ENCODE data around the gene UBXN2A.

UBXN2A gene

DNA sequence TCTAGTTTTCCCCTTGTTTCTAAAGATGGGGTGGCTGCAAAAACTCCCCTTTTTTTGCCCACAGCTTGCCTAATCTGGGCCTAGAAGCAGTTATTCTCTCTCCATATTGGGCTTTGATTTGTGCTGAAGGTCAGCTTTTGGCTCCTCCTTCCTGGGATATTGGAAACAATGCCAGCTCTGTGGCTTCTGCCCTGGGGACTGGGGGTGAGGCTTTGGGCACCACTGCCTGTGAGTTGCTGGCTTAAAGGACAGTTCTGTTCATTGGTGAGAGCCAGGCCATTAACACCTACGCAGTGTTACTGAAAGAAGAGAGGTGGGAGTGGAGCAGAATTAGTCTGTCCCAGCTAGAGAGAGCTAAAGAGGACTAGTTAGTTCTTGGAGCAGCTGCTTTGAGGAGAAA, 4.3 kb downstream of the UBXN2A start (continued):
- TF ChIP-seq, protein P1, sequence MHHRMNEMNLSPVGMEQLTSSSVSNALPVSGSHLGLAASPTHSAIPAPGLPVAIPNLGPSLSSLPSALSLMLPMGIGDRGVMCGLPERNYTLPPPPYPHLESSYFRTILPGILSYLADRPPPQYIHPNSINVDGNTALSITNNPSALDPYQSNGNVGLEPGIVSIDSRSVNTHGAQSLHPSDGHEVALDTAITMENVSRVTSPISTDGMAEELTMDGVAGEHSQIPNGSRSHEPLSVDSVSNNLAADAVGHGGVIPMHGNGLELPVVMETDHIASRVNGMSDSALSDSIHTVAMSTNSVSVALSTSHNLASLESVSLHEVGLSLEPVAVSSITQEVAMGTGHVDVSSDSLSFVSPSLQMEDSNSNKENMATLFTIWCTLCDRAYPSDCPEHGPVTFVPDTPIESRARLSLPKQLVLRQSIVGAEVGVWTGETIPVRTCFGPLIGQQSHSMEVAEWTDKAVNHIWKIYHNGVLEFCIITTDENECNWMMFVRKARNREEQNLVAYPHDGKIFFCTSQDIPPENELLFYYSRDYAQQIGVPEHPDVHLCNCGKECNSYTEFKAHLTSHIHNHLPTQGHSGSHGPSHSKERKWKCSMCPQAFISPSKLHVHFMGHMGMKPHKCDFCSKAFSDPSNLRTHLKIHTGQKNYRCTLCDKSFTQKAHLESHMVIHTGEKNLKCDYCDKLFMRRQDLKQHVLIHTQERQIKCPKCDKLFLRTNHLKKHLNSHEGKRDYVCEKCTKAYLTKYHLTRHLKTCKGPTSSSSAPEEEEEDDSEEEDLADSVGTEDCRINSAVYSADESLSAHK (tag by site-specific recombination; IDR thresholded peaks at IDR 0.05): no peak
- TF ChIP-seq SCRT2 (tag by site-specific recombination; IDR thresholded peaks at IDR 0.05) (no peak), ZBTB1 (tag by site-specific recombination; IDR thresholded peaks at IDR 0.05) (no peak), ZNF837 (tag by site-specific recombination; IDR thresholded peaks at IDR 0.05) (no peak), ZNF248 (tag by site-specific recombination; IDR thresholded peaks at IDR 0.05) (no peak), SALL2 (tag by site-specific recombination; IDR thresholded peaks at IDR 0.05; ENCODE audit: borderline replicate concordance) (no peak), ZNF791 (tag by site-specific recombination; IDR thresholded peaks at IDR 0.05) (no peak), ZSCAN30 (tag by site-specific recombination; IDR thresholded peaks at IDR 0.05) (no peak), ZNF76 (tag by site-specific recombination; IDR thresholded peaks at IDR 0.05; ENCODE audit: borderline replicate concordance, low read depth) (no peak)
- TF ChIP-seq, protein P2, sequence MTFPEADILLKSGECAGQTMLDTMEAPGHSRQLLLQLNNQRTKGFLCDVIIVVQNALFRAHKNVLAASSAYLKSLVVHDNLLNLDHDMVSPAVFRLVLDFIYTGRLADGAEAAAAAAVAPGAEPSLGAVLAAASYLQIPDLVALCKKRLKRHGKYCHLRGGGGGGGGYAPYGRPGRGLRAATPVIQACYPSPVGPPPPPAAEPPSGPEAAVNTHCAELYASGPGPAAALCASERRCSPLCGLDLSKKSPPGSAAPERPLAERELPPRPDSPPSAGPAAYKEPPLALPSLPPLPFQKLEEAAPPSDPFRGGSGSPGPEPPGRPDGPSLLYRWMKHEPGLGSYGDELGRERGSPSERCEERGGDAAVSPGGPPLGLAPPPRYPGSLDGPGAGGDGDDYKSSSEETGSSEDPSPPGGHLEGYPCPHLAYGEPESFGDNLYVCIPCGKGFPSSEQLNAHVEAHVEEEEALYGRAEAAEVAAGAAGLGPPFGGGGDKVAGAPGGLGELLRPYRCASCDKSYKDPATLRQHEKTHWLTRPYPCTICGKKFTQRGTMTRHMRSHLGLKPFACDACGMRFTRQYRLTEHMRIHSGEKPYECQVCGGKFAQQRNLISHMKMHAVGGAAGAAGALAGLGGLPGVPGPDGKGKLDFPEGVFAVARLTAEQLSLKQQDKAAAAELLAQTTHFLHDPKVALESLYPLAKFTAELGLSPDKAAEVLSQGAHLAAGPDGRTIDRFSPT (tag by site-specific recombination; IDR thresholded peaks at IDR 0.05): no peak

DNA sequence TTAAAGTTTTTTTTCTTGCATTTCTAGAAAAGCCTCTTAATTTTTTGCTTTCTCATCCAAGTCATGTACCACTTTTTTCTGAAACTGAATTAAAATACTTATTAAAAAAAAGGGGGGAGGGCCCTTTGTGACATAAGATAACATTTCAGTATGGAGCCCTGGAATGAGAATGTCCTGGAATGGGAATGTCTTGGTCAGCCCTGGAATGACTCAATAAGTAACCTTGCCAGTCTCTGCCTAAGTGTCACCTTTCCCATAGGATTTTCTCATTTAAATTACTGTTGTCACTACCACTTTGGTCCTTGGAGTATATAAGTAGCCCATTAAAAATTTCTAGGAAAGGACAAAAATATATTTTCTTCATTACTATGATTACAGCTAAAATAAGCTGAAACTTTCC, 4.7 kb downstream of the UBXN2A start:
- H3K27ac ChIP-seq (ENCODE audit: extremely low read depth, low read depth, low read length): no peak overlapping the region
- no peak overlapping the region for H3K4me3 ChIP-seq (ENCODE audit: low read depth, low read length)
- no peaks in the 10 kb centered on the region for H3K9me3 ChIP-seq (ENCODE audit: control insufficient read depth, insufficient read depth, low read depth, low read length)
- TF ChIP-seq ZNF664 (tag by site-specific recombination; IDR thresholded peaks at IDR 0.05): 0 out of 2 replicates have a peak, but pooled peaks have one; percentile 10
- no peak for TF ChIP-seq ZNF626 (tag by site-specific recombination; IDR thresholded peaks at IDR 0.05)
- peaks cover 12% of the 10 kb centered on the region for H3K4me1 ChIP-seq (ENCODE audit: control insufficient read depth, insufficient read depth, low read length)
- ChIA-PET POLR2A (interaction anchor here (0.8 kb wide), 1 partner anchor 18 kb away, joined by 4 read pairs; the partner anchor contains the start of gene ATAD2B), CTCF (interaction anchor here (0.5 to 1.4 kb wide), 4 partner anchors 18 to 407 kb away, joined by 3 to 9 read pairs (median 3); partner anchors contain the start of gene ATAD2B)
- peaks cover 0 to 13% of the 10 kb centered on the region in 2 experiments; a peak in 2 of 3 replicates for H3K36me3 ChIP-seq (ENCODE audit: control insufficient read depth in 2 of 2, insufficient read depth in 1 of 2, low read length in 2 of 2)

DNA sequence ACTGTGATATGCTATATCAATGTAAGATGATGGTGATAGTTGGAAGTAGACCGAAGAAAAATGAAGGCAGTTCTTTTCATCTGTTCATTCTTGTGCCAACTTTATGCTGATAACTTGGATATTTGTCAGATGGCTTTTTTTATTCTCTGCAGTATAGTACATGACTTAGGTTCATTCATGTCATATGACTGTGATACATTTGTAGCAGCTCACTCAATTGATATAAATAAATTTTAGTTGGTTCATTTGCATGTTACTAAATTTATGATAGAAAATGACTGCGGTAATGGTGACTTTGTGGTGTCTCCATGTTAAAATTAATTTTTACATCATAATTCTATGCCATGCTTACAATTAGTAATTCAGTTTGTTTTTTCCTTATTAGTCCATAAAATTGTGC, 7.1 kb downstream of the UBXN2A start:
- Histone ChIP-seq H3K9me3 (ENCODE audit: control insufficient read depth, insufficient read depth, low read depth, low read length) (no peaks in the 10 kb centered on the region), H3K27ac (ENCODE audit: extremely low read depth, low read depth, low read length) (no peak overlapping the region), H3K36me3 (ENCODE audit: control insufficient read depth in 2 of 2, insufficient read depth in 1 of 2, low read length in 2 of 2) (peaks cover 0 to 13% of the 10 kb centered on the region in 2 experiments; a peak in 2 of 3 replicates), H3K4me3 (ENCODE audit: low read depth, low read length) (no peak overlapping the region), H3K4me1 (ENCODE audit: control insufficient read depth, insufficient read depth, low read length) (peaks cover 8% of the 10 kb centered on the region)
- POLR2A ChIA-PET: no interaction called here
- CTCF ChIA-PET: no interaction called here
- TF ChIP-seq ZNF837 (tag by site-specific recombination; IDR thresholded peaks at IDR 0.05): no peak
- no peak for TF ChIP-seq ZNF600 (tag by site-specific recombination; IDR thresholded peaks at IDR 0.05)
- no peak for TF ChIP-seq ZNF777 (tag by site-specific recombination; IDR thresholded peaks at IDR 0.05; ENCODE audit: borderline replicate concordance)
- no peak for TF ChIP-seq ZNF664 (tag by site-specific recombination; IDR thresholded peaks at IDR 0.05)
- TF ChIP-seq ZNF785 (tag by site-specific recombination; IDR thresholded peaks at IDR 0.05): no peak
- TF ChIP-seq ZNF560 (tag by site-specific recombination; IDR thresholded peaks at IDR 0.05; ENCODE audit: borderline replicate concordance): no peak
- TF ChIP-seq, protein P3, sequence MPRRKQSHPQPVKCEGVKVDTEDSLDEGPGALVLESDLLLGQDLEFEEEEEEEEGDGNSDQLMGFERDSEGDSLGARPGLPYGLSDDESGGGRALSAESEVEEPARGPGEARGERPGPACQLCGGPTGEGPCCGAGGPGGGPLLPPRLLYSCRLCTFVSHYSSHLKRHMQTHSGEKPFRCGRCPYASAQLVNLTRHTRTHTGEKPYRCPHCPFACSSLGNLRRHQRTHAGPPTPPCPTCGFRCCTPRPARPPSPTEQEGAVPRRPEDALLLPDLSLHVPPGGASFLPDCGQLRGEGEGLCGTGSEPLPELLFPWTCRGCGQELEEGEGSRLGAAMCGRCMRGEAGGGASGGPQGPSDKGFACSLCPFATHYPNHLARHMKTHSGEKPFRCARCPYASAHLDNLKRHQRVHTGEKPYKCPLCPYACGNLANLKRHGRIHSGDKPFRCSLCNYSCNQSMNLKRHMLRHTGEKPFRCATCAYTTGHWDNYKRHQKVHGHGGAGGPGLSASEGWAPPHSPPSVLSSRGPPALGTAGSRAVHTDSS (tag by site-specific recombination; IDR thresholded peaks at IDR 0.05): no peak
- TF ChIP-seq, protein P4, sequence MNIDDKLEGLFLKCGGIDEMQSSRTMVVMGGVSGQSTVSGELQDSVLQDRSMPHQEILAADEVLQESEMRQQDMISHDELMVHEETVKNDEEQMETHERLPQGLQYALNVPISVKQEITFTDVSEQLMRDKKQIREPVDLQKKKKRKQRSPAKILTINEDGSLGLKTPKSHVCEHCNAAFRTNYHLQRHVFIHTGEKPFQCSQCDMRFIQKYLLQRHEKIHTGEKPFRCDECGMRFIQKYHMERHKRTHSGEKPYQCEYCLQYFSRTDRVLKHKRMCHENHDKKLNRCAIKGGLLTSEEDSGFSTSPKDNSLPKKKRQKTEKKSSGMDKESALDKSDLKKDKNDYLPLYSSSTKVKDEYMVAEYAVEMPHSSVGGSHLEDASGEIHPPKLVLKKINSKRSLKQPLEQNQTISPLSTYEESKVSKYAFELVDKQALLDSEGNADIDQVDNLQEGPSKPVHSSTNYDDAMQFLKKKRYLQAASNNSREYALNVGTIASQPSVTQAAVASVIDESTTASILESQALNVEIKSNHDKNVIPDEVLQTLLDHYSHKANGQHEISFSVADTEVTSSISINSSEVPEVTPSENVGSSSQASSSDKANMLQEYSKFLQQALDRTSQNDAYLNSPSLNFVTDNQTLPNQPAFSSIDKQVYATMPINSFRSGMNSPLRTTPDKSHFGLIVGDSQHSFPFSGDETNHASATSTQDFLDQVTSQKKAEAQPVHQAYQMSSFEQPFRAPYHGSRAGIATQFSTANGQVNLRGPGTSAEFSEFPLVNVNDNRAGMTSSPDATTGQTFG (tag by site-specific recombination; IDR thresholded peaks at IDR 0.05; ENCODE audit: borderline replicate concordance): no peak
- TF ChIP-seq, protein P5, sequence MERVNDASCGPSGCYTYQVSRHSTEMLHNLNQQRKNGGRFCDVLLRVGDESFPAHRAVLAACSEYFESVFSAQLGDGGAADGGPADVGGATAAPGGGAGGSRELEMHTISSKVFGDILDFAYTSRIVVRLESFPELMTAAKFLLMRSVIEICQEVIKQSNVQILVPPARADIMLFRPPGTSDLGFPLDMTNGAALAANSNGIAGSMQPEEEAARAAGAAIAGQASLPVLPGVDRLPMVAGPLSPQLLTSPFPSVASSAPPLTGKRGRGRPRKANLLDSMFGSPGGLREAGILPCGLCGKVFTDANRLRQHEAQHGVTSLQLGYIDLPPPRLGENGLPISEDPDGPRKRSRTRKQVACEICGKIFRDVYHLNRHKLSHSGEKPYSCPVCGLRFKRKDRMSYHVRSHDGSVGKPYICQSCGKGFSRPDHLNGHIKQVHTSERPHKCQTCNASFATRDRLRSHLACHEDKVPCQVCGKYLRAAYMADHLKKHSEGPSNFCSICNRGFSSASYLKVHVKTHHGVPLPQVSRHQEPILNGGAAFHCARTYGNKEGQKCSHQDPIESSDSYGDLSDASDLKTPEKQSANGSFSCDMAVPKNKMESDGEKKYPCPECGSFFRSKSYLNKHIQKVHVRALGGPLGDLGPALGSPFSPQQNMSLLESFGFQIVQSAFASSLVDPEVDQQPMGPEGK (tag by site-specific recombination; IDR thresholded peaks at IDR 0.05): no peak
- no peak for TF ChIP-seq ZNF514 (tag by site-specific recombination; IDR thresholded peaks at IDR 0.05)
- TF ChIP-seq ZIC2 (tag by site-specific recombination; IDR thresholded peaks at IDR 0.05): no peak
- no peak for TF ChIP-seq ZNF169 (tag by site-specific recombination; IDR thresholded peaks at IDR 0.05)
- no peak for TF ChIP-seq ZNF157 (tag by site-specific recombination; IDR thresholded peaks at IDR 0.05)

Measured in HEK293 (cell line).